ENCODE results near the gene SLC37A2. TPM values are rescaled to one million over a fixed set of nuclear protein-coding genes. Genes with fewer than 3 reads are reported as not detected.
"Not testable (repeated sequence)": the region's sequence is repeated elsewhere in the genome, so short reads cannot be mapped to it uniquely, and the experiment has no call there.

The SLC37A2 gene
- total and polyA plus RNA-seq, 2 experiments from 2014 or later, result 0.98 to 1.0 TPM

- DNase-seq (ENCODE audit: low read depth in 1 of 2, low spot score in 1 of 2), result no peak
- TF ChIP-seq, protein P1, sequence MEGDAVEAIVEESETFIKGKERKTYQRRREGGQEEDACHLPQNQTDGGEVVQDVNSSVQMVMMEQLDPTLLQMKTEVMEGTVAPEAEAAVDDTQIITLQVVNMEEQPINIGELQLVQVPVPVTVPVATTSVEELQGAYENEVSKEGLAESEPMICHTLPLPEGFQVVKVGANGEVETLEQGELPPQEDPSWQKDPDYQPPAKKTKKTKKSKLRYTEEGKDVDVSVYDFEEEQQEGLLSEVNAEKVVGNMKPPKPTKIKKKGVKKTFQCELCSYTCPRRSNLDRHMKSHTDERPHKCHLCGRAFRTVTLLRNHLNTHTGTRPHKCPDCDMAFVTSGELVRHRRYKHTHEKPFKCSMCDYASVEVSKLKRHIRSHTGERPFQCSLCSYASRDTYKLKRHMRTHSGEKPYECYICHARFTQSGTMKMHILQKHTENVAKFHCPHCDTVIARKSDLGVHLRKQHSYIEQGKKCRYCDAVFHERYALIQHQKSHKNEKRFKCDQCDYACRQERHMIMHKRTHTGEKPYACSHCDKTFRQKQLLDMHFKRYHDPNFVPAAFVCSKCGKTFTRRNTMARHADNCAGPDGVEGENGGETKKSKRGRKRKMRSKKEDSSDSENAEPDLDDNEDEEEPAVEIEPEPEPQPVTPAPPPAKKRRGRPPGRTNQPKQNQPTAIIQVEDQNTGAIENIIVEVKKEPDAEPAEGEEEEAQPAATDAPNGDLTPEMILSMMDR (IDR thresholded peaks at IDR 0.05; ENCODE audit: low read depth, low read length), result no peak
- no peaks in the 10 kb centered on the region for H3K27me3 ChIP-seq
- H3K9me3 ChIP-seq (ENCODE audit: low read depth), result no peaks in the 10 kb centered on the region
- no peaks in the 10 kb centered on the region for H3K36me3 ChIP-seq
- no peaks in the 10 kb centered on the region for H3K4me1 ChIP-seq (ENCODE audit: low read depth)
- no peak overlapping the region for H3K4me3 ChIP-seq
- no peak overlapping the region for H3K27ac ChIP-seq
Measured at GRCh38 chr11:125085301-125086081, 22.4 kb downstream of the SLC37A2 start.

GRCh38 chr11:125086633-125087296 is 23.7 kb downstream of the SLC37A2 start:
- H3K4me3 ChIP-seq, result no peak overlapping the region
- peaks cover 5% of the 10 kb centered on the region for H3K4me1 ChIP-seq (ENCODE audit: low read depth)
- no peak for DNase-seq (ENCODE audit: low read depth in 1 of 2, low spot score in 1 of 2)
- H3K9me3 ChIP-seq (ENCODE audit: low read depth), result no peaks in the 10 kb centered on the region
- H3K36me3 ChIP-seq, result no peaks in the 10 kb centered on the region
- no peaks in the 10 kb centered on the region for H3K27me3 ChIP-seq
- TF ChIP-seq, protein P1 (IDR thresholded peaks at IDR 0.05; ENCODE audit: low read depth, low read length), result no peak
- no peak overlapping the region for H3K27ac ChIP-seq

DNA sequence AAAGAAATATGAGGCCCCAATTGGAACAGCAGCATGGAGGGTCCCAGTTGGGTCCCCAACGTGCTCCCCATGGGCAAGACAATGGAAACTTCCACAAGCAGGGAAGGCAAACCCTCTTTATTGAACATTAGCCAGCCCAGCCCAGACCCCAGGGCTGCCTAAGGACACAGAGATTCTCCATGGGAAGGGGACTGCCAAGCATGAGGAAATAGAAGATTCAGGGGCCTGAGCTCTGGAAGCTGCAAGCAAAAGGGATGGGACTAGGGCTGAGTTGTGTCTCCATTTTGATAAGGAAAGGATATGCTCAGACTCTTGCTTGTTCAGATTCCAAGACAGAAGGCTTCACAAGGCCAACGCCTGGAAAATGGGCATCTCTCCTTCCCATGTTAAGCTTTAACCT is 25.0 kb downstream of the SLC37A2 start:
- DNase-seq (ENCODE audit: low read depth in 1 of 2, low spot score in 1 of 2), result no peak
- no peaks in the 10 kb centered on the region for H3K36me3 ChIP-seq
- no peak overlapping the region for H3K4me3 ChIP-seq
- H3K27me3 ChIP-seq, result no peaks in the 10 kb centered on the region
- H3K27ac ChIP-seq, result no peak overlapping the region
- H3K9me3 ChIP-seq (ENCODE audit: low read depth), result no peaks in the 10 kb centered on the region
- peaks cover 7% of the 10 kb centered on the region for H3K4me1 ChIP-seq (ENCODE audit: low read depth)
- TF ChIP-seq, protein P1 (IDR thresholded peaks at IDR 0.05; ENCODE audit: low read depth, low read length), result no peak

DNA sequence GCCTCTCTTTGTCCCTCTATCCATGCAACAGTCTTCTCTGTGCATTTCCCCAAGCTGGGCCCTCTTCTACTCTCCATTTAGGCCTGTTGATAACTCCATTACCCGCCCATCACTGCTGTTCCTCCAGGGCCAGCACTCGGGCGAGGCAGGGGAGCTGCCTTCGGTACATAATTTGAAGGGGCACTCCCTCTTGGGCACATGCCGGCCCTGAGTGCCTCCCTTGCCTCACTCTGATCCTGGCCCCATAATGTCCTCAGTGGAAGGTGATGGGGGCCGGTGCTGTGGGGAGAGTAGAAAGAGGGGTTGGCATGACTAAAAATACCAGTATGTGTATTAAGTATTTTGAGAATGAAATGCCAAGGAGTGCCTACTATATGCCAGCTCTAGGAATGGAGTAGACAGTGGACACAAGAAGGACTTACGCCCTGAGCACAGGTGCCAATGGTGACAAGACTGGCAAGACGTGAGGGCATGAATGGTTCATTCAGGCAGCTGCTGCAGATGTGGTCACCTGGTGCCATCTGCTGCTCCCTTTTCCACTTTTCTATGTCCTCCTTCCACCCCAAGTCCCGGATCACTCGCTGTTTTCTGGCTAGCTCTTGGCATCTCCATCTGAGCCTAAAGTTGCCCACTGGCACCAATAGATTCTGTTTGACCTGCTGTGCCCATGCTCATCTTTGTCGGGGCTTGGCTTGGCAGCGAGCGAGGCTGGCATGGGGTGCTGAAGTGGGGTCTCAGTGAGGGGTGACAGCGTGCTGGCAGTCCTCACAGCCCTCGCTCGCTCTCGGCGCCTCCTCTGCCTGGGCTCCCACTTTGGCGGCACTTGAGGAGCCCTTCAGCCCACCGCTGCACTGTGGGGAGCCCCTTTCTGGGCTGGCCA is 25.7 kb downstream of the SLC37A2 start:
- no peaks in the 10 kb centered on the region for H3K36me3 ChIP-seq
- H3K9me3 ChIP-seq (ENCODE audit: low read depth), result no peaks in the 10 kb centered on the region
- TF ChIP-seq, protein P1 (IDR thresholded peaks at IDR 0.05; ENCODE audit: low read depth, low read length), result no peak
- no peak overlapping the region for H3K27ac ChIP-seq
- DNase-seq (ENCODE audit: low read depth in 1 of 2, low spot score in 1 of 2), result no peak
- no peaks in the 10 kb centered on the region for H3K27me3 ChIP-seq
- no peak overlapping the region for H3K4me3 ChIP-seq
- peaks cover 7% of the 10 kb centered on the region for H3K4me1 ChIP-seq (ENCODE audit: low read depth)

DNA sequence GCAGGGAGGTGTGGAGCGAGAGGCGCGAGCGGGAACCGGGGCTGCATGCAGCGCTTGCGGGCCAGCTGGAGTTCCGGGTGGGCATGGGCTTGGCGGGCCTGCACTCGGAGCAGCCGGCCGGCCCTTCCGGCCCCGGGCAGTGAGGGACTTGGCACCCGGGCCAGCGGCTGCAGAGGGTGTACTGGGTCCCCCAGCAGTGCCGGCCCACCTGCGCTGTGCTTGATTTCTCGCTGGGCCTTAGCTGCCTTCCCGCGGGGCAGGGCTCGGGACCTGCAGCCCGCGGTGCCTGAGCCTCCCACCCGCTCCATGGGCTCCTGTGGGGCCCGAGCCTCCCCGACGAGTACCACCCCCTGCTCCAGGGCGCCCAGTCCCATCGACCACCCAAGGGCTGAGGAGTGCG is 26.4 kb downstream of the SLC37A2 start:
- H3K27ac ChIP-seq; H3K4me1 ChIP-seq (ENCODE audit: low read depth); H3K36me3 ChIP-seq; H3K4me3 ChIP-seq; DNase-seq (ENCODE audit: low read depth in 1 of 2, low spot score in 1 of 2); H3K27me3 ChIP-seq; H3K9me3 ChIP-seq (ENCODE audit: low read depth): not testable (repeated sequence)

GRCh38 chr11:125090151-125090550 is 27.0 kb downstream of the SLC37A2 start:
- not testable (repeated sequence) for H3K27ac ChIP-seq; H3K27me3 ChIP-seq; DNase-seq (ENCODE audit: low read depth in 1 of 2, low spot score in 1 of 2); H3K4me3 ChIP-seq; H3K36me3 ChIP-seq; H3K4me1 ChIP-seq (ENCODE audit: low read depth); H3K9me3 ChIP-seq (ENCODE audit: low read depth)

Measured in cardiac muscle cell (in vitro differentiated cells and primary cell).